ENCODE measurements around the gene ZMYND8.
"Not testable (repeated sequence)": the region's sequence is repeated elsewhere in the genome, so short reads cannot be mapped to it uniquely, and the experiment has no call there.

Gene ZMYND8

DNA sequence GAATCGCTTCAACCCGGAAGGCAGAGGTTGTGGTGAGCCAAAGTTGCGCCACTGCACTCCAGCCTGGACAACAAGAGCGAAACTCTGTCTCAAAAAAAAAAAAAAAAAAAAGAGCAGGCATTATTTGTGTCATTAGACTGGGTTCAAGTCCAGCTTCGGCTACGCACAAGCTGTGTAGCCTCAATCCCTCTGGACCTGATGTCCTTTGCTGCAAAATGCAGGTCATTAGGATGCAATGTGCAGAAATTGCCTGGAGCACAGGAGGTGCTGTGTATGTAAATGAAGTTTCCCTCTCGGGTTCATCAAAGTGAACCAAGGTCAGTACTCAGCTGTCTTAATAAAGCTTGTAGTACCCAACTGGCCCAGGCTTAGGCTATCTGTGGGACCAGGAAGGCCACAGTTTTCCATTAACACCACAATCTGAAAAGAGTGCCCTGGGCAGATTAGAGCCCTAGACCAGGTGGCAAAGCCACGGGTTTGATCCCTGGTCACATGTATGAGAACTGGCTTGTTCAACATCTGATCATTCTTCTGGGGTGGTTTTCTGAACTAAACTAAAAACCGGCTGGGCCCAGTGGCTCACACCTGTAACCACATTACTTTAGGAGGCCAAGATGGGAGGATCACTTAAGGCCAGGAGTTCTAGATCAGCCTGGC, 155.3 kb downstream of the ZMYND8 start:
- DNase-seq: no peak

DNA sequence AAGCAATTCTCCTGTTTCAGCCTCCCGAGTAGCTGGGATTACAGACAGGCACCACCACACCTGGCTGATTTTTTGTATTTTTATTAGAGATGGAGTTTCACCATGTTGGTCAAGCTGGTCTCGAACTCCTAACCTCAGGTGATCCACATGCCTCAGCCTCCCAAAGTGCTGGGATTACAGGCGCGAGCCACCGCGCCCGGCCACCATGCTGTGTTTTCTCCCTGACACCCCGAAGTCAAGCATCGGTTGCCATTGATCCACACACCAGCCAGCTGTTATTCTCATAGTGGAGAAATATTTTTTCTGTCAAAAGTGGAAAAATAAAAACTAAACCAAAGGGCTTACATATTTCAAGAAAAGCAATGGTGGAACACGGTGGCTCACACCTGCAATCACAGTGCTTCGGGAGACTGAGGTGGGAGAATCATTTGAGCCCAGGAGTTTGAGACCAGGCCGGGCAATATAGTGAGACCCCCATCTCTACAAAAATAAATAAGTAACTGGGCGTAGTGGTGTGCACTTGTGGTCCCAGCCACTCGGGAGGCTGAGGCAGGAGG, 157.4 kb downstream of the ZMYND8 start:
- no peak for DNase-seq

DNA sequence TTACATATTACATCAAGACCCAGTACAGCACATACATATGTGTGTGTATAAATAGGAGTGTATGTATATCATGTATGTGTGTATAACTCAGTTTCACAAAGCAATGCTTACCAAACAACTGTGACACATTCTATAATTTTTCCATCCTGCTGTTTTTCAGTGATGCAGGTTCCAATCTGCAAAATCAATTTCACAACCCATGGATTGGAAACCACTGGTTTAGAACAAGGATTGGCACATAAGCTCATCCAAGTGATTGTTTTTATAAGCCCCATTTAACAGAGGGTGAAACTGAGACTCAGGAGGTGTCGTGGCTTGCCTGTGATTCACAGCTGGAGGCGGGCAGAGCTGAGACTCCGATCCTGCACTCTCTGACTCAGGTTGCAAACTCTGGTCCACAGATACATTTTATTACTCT, 158.2 kb downstream of the ZMYND8 start:
- no peak for DNase-seq

DNA sequence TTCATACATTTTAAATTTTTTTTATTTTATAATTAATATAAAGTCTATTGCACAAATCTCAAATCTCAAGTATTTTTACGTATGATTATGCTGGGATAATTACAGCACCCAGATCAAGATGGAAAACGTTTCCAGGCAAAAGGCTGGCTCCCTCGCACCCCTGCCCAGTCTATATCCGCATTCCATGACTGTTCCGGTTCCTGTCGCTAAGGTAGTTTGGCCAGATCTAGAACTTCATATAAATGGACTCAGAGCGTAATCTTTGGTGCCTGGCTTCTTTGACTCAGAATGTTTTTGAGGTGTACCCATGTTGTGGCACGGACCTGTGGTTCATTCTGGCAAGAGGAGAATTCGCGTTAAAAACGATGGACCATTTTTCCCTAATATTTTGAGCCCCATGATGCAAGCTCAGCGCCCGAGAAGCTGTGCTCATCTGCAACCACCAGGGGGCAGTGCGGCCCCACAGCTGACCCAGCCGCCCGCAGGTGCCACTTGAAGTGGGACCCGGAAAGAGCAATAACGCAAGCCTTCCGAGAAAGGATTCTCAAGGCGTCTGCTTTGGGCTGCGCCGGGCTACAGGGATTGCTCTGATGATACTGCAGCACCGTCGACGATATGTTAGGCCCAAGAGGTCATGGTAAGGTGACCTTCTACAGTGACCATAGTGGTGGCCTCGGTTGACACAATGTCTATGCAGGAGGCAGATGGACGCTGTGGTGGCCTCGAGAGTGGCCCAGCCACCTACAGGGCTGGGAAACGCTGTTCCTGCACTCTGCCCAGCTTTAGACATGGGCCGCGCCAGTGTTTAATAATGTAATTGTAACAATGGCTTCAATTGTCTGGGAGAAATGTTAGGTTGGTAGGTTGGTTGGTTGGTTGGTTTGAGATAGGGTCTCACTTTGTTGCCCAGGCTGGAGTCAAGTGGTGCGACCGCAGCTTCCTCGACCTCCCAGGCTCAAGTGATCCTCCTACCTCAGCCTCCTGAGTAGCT, 160.1 kb downstream of the ZMYND8 start:
- DNase-seq: peak; percentile 26 to 44

DNA sequence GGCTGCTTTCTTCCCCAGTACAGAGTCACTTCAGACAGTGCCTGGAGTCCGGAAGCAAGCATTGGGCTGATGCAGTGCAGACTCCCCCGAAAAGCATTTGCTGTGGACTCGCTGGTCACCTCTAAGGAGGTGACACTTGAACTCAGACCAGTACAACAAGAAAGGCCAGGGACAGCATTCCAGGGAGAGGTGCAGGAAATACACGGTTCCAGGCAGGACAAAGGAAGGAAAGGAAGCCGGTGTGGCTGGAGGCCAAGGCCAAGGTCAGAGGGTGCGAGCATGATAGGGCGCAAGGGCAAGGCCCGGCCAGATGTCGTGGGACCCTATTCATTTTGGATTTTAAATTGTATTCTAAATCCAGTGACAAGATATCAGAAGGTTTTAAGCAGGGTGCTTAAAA, 160.9 kb downstream of the ZMYND8 start:
- no peak for DNase-seq

DNA sequence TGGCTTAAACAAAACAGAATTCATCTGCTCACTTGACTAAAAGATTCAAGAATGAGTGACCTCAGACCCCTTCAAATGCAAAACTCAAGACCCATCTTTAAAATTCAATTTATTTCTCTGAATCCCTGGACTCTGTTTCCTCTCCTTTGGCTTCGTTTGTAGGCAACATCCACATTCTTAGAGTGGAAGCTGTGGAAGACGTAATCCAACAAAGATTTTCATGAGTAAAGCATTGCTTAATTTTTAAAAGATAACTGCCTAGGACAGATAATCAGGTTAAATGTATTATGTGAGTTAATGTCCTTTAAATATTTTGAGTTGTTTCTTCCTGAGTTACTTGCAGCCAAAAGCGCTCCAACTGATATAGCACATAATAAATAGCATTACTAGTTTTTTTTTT, 164.5 kb downstream of the ZMYND8 start:
- no peak for DNase-seq

DNA sequence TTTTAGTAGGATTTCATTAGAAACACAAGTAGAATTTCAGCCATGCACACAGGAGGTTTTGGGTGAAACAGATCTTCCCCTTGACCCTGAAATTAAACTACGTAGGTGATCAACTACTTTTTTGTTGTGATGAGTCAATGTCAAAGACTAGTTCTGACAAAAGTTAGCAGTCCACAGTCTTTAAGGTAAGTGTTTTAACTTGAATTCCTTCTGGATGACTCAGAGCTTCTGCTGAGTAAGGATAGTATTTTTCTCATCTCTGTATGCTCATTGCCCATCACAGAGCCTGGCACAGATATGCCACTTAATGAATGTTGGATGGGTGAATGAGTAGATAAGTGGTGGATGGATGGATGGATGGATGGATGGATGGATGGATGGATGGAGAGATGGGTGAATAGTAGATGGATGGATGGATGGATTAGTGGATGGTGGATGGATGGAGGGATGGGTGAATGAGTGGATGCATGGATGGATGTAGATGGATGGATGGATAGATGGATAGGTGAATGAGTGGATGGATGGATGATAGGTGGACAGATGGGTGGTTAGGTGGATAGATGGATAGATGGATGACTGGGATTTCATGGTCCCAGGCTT, 165.3 kb downstream of the ZMYND8 start:
- DNase-seq: no peak

DNA sequence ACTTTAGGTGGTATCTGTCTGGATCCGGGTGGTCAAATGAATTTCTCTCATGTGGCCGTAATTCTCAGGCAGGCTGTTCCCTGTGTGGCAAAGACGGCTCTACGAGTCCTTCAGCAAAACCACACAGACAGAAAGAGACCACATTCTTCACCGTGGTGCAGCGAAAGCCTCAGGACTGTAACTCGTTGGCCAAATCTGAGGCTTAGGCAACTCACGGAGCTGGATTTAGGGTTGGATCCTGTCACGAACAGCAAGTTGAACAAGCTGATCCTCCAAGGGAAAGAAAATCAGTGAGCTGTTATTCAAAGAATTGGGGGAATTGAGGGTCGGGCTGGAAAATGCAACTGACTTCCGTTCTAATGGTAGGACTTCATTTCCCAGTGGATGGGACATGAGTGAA, 167.4 kb downstream of the ZMYND8 start:
- no peak for DNase-seq

DNA sequence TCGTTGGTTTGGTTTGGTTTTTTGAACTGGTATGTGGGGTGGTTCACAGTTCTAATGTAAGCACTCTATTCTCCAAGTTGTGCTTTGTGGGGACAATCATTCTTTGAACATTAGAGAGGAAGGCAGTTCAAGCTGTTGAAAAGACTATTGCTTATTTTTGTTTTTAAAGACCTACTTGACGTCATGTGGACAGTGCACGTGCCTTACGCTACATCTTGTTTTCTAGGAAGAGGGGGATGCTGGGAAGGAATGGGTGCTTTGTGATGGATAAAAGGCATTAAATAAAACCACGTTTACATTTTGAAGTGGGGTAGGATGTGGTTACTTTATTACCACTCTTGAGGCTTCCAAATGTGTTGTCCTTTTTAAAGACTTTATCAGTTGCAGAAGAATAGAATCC, 168.0 kb downstream of the ZMYND8 start:
- DNase-seq: no peak

DNA sequence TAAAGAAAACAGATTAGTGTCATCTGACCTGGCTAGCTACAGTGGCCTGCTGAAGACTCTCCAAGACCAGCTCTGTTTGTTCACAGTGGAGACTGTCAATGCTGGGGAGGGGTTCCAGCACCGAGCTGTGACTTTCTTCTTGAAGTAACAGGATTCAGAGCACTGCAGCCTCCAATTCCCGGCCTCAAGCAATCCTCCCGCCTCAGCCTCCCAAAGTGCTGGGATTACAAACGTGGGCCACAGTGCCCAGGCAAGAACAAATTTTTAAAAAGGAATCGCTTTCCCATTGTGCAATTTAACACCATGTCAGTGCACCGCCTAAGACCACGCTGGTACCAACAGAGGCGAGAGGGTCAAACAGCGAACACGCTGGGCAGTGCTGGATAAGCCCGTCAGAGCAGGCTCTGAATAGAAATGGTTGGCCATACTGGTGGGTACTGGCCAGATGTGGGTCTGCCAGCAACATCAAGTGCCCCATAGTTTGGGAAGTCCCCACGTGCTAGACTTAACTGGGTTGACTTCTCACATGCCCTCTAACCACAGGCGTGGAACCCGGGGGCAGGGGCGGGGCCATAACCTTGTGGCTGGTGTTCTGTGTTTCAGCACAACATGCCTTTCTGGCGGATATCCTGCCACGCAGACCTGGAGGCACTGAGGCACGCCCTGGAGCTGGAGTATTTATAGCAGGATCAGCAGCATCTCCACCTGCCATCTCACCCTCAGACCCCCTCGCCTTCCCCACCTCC, 168.9 kb downstream of the ZMYND8 start:
- no peak for DNase-seq

DNA sequence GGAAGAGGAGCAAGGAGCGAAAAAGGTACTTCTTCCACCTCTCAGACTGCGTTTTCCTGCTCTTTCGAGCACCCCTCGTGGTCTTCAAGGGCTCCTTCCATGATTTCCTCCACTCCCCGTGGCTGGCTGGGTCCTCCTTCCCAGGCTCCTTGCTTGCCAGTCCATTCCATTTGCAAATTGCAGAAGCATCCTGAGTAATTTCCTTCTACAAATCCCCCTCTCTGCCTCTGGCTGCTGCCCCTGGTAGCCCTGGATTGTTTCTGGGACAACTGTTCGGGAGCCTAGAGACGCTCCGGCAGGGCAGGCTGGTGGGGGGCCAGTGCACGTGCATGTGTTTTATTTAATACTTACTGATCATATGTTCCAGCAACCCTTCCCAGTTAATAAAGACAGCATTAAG, 173.1 kb downstream of the ZMYND8 start:
- no peak for DNase-seq

DNA sequence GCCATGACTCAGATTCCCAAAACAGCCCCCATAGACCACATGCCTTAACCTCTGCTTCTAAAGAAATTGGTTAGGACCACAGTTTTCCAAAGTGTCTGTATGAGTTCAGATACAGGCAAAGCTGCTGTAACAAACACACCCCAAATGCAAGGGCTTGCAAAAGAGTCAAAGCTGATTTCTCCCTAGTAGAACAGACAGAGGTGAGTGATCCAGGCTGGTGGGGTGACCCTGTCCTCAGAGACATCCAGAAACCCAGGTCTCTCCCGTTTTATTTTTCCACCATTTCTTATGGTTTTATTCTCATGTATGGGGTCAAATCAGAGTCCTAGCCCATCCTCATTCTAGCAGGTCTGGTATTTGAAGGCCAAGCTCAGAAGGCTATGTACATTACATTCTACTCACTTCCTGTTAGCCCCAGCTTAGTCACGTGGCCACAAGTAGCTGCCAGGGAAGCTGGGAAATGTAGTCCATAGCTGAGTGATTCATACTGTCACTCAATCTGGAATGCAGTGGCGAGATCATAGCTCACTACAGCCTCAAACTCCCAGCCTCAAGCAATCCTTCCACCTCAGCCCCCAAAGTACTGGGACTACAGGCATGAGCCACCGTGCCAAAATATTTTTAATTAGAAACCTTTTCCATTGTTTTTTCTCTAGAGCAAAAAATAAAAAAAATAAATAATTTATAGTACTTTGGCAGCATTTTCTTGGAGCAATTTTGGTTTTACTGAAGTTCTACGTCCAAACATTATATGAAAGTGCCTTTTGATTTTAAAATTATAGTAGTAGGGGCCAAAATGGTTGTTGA, 175.2 kb downstream of the ZMYND8 start:
- no peak for DNase-seq

DNA sequence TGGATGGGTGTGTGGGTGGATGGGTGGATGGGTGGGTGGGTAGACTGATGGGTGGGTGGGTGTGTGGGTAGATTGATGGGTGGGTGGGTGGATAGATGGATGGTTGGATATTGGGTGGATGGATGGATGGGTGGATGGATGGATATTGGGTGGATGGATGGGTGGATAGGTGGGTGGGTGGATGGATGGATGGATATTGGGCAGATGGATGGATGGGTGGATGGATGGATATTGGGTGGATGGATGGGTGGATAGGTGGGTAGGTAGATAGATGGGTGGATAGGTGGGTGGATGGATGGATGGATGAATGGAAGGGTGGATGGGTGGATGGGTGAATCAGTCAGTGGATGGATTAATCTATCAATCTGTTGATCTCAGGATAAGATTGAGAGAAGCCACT, 177.2 kb downstream of the ZMYND8 start:
- DNase-seq: no peak

DNA sequence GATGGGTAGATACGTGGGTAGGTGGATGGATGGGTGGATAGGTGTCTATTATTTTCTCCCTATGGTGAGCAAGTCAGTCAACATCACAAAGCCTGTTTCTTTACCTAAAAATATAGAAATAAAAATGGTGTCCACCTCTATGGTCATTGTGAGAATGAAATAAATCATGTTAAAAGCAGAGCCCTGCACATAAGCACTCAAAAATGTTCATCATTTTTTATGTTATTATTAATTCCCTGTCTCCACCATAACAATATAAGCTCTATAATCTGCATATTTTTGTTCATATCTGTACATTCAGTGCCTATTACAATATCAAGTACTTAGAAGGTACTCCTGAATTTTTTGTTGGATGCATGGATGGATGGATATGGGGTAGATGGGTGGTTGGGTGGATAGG, 177.6 kb downstream of the ZMYND8 start:
- no peak for DNase-seq

DNA sequence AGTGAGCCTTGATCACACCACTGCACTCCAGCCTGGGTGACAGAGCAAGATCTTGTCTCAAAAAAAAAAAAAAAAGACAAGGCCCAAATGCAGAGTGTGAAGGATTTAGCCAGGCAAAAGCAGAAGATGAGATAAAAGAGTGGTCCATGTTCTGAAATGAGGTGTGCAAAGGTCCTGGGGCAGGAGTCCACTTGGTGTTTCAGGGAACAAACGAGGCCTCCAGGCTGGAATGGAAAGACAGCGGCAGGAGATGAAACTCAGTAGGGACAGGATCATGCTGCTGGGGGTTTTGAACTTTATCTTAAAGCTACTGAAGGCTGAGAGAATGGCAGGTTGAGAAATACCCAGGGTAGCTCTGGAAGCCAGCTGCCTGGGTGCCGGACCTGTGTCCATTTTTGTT, 178.2 kb downstream of the ZMYND8 start:
- no peak for DNase-seq

DNA sequence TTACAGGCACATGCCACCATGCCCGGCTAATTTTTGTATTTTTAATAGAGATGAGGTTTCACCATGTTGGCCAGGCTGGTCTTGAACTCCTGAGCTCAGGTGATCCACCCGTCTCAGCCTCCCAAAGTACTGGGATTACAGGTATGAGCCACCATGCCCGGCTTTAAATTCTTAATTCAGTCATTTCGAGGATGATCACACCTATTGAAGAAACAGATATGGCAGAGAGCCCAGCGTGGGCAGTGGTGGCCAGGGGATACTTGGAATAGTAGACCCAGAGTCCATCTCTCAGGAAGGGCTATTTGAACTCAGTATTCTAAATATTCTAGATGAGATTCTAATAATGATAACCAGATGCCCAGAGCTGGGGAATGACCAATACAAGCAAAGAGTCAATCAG, 180.3 kb downstream of the ZMYND8 start:
- DNase-seq: not testable (repeated sequence)

DNA sequence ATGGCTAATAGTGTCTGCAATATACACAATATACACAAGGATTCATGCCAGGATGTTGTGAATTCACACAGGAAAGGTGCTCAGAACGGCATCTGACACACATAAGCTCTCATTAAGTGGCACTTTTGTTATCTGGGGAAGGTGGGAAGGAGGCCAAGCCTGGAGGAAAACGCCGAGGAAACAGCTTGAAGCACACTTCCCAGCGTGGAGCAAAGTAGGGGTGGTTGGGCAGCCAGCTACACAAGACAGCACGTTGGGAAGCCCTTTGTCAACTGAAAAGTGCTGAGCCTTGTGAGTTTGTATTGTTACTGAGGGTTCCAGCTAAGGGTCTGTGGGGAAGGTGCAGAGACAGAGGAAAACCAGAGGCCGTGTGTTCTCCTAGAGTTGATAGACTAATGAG, 181.0 kb downstream of the ZMYND8 start:
- DNase-seq: no peak

DNA sequence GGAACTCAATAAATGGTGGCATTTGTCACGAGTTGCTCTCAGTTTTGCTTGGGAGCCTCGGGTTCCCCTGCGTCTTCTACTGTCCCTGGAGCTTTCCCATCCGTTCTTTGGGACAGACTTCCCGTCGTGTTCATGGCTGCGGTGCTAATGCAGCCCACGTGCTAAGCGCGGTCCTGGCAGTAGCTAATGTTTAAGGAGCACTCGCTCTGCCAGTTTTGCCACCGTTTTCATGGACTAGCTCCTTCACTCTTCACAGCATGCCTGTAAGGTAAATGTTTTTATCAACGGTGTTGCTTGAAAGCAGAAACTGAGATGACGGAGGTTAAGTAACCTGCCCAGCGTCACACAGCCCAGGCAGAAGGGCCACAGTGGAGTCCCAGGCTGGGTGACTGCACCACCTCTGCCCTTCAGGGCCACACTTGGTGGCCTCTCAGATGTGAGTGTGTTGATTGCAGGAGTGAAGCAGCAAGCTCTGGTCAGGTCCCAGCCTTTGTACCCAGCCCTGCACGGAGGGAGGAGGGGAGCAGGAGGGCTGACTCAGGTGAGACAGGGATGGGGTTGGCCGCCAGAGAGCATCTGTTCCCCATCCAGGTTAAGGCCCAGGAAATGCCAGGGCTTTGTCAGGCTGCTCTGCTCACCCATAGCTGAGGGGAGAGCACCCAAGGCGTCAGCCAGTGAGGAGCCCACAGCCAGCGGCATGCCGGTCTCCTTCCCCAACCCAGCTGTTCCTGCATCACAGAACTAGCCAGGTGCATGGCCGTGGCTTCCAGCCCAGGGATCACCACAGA, 181.8 kb downstream of the ZMYND8 start:
- DNase-seq: no peak

DNA sequence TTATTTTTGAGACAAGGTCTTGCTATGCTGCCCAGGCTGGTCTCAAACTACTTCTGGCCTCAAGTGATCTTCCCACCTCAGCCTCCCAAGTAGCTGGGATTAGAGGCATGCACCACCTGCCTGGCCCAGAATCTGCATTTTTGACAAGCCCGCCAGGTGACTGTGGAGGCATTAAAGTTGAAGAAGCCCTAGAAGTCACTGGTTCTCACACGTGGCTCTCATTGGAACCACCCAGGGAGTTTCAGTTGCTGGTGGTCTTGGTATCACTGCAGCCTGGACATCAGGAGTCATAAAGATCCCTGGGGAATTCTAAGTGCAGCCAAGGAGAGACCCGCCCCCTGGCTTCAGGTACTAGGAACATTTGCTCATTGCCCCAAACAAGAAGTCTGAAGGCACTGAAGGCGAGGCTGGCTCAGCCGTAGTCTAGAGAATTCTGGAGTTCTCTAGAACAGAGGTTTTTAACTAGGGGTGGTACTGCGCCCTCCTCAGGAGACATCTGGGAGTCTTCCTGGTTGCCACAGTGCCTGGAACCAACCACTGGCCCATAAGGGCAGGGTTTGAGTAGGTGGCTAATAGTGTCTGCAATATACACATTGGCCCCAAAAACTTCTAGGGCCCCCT, 182.8 kb downstream of the ZMYND8 start:
- no peak for DNase-seq

DNA sequence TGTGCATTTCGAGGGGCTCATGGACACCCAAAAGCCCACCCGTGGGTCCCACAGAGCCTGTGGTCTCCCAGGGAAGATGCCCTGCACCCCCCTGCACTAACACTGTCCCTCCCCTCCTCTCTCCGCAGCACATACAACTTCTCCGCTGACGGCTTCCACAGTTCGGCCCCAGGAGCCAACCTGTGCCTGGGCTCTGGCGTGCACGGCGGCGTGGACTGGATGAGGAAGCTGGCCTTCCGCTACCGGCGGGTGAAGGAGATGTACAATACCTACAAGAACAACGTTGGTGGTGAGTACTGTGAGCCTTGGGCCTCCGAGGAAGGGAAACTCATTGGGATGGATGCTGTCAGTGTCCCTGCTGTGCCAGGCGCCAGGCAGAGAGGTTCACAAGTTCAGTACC, 183.9 kb downstream of the ZMYND8 start:
- DNase-seq: no peak

DNA sequence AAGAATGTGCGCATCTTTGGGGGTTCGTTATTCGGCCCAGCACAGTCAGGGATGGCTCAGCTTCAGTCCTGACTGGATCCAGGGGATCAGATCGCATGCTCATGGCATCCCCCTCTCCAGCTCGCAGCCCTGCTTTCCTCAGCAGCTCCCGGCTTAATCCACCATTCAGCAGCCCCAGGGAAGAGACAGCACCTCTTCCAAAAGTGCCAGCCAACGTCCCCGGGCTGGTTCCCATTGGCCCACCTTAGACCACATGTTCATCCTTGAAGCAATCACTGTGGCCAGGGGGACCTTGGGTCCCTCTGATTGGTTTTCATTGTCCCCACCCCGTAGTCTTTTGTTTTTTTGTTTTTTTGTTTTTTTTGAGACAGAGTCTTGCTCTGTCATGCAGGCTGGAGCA, 188.7 kb downstream of the ZMYND8 start:
- no peak for DNase-seq

Data from NCI-H187 (cell line).